Cortex of kidney (tissue), 1 donor: ENCODE data around the gene PRR35.
A peak's percentile ranks its signal among the peaks of the same experiment; 100 is the strongest.

Experiments used
- DNase-seq: peaks from one replicate; lab custom pipeline; 2025; lab: John Stamatoyannopoulos, UW

Gene PRR35

GRCh38 chr16:560204-560700 is at the start of gene PRR35:
TSS of gene PRR35 (plus strand) at chr16:560394. CDS start at chr16:563295, 2,901 bp downstream.
- DNase-seq, result no peak

GRCh38 chr16:512802-513201 is 47.4 kb upstream of the PRR35 start:
- no peak for DNase-seq

- DNase-seq, result no peak
Measured at GRCh38 chr16:513950-514349, 46.2 kb upstream of the PRR35 start.

- no peak for DNase-seq
Measured at GRCh38 chr16:515175-515938, 44.8 kb upstream of the PRR35 start.

- no peak for DNase-seq
Measured at GRCh38 chr16:515939-516226, 44.3 kb upstream of the PRR35 start.

- no peak for DNase-seq
Measured at GRCh38 chr16:516301-516700, 43.9 kb upstream of the PRR35 start.

GRCh38 chr16:518858-519257 is 41.3 kb upstream of the PRR35 start:
- no peak for DNase-seq

- DNase-seq, result no peak
Measured at GRCh38 chr16:519425-519824, 40.8 kb upstream of the PRR35 start.

- no peak for DNase-seq
Measured at GRCh38 chr16:519841-520687, 40.1 kb upstream of the PRR35 start.

- DNase-seq, result no peak
Measured at GRCh38 chr16:520847-521246, 39.3 kb upstream of the PRR35 start.

- DNase-seq, result no peak
Measured at GRCh38 chr16:521381-522210, 38.6 kb upstream of the PRR35 start.

GRCh38 chr16:522320-523096 is 37.7 kb upstream of the PRR35 start:
- DNase-seq, result no peak

GRCh38 chr16:523097-523741 is 37.0 kb upstream of the PRR35 start:
- DNase-seq, result no peak

- no peak for DNase-seq
Measured at GRCh38 chr16:524274-525040, 35.7 kb upstream of the PRR35 start.

- DNase-seq, result no peak
Measured at GRCh38 chr16:525123-525519, 35.1 kb upstream of the PRR35 start.

GRCh38 chr16:525520-526180 is 34.5 kb upstream of the PRR35 start:
- DNase-seq, result no peak

GRCh38 chr16:526181-527014 is 33.8 kb upstream of the PRR35 start:
- DNase-seq, result no peak

- DNase-seq, result peak; percentile 90
Measured at GRCh38 chr16:527015-527903, 32.9 kb upstream of the PRR35 start, which contains the start of gene CAPN15. TSS of gene CAPN15 (plus strand) at chr16:527712. CDS start at chr16:546839, 19,127 bp downstream.
